IMR-90 (cell line): ENCODE results near the gene CFAP45. TPM values are rescaled to one million over a fixed set of nuclear protein-coding genes. Genes with fewer than 3 reads are reported as not detected.
A peak's percentile ranks its signal among the peaks of the same experiment; 100 is the strongest.

Experiments used
- ATAC-seq: fragments of 200-7000 bp; cut with Tn5 transposase; 2 replicates; pipeline ENCODE4 v1.9.1; 2020; ENCODE audit warnings: low read depth, mild to moderate bottlenecking, moderate library complexity
- BruUV-seq: library from RNA; stranded (reverse); fragments of 400-500 nt; replicated peaks from 2 replicates; lab custom pipeline; 2021; lab: Mats Ljungman, UMichigan
- CTCF ChIA-PET: fragments of 300-600 bp; formaldehyde crosslinking; extraction: SDS; loops from one replicate; lab custom pipeline; 2021; ENCODE audit warnings: antibody characterized with exemption; lab: Yijun Ruan, JAX
- POLR2A ChIA-PET: fragments of 300-600 bp; sonication (Branson Sonifier 250); formaldehyde crosslinking; loops from one replicate; lab custom pipeline; 2022; ENCODE audit warnings: antibody characterized with exemption; ENCODE audit not compliant: unreplicated experiment; lab: Charles Lee
- DNase-seq: peaks from one replicate; pipeline ENCODE4 v3.0.0; 2013
- H2AFZ ChIP-seq: replicated peaks from 2 replicates; pipeline ENCODE3; 2013; ENCODE audit warnings: low read length, mild to moderate bottlenecking; ENCODE audit not compliant: poor library complexity
- H2AK5ac ChIP-seq: 2 replicates; pipeline ENCODE4 v1.6.1; 2013; ENCODE audit warnings: low read depth, low read length, inconsistent platforms
- H2AK9ac ChIP-seq: replicated peaks from 2 replicates; pipeline ENCODE3; 2013; ENCODE audit warnings: mild to moderate bottlenecking, low read depth, low read length, moderate library complexity; ENCODE audit not compliant: poor library complexity
- H2BK120ac ChIP-seq: 2 replicates; pipeline ENCODE4 v1.6.1; 2013; ENCODE audit warnings: low read depth, low read length, inconsistent platforms
- H2BK15ac ChIP-seq: 3 replicates; pipeline ENCODE4 v1.6.1; 2013; ENCODE audit warnings: low read depth, low read length, inconsistent platforms
- H2BK20ac ChIP-seq: 2 replicates; pipeline ENCODE4 v1.6.1; 2013; ENCODE audit warnings: low read depth, mild to moderate bottlenecking, inconsistent platforms, low read length, moderate library complexity
- H2BK5ac ChIP-seq: 2 replicates; pipeline ENCODE4 v1.6.1; 2013; ENCODE audit warnings: mild to moderate bottlenecking, low read depth, low read length, inconsistent platforms; ENCODE audit not compliant: poor library complexity, severe bottlenecking
- H3K14ac ChIP-seq: replicated peaks from 2 replicates; pipeline ENCODE4 v1.6.1; 2013; ENCODE audit warnings: low read depth, low read length, inconsistent platforms
- H3K18ac ChIP-seq: 2 replicates; pipeline ENCODE4 v1.6.1; 2013; ENCODE audit warnings: low read depth, low read length, control low read depth
- H3K23ac ChIP-seq: 2 replicates; pipeline ENCODE4 v1.6.1; 2013; ENCODE audit warnings: low read depth, low read length, inconsistent platforms
- H3K27ac ChIP-seq: 2 replicates; pipeline ENCODE4 v1.5.1; 2013; ENCODE audit warnings: mild to moderate bottlenecking, control low read depth, low read length; ENCODE audit not compliant: insufficient read depth
- H3K27me3 ChIP-seq: 2 replicates; pipeline ENCODE4 v1.6.1; 2013; ENCODE audit warnings: low read length; ENCODE audit not compliant: control insufficient read depth, insufficient read depth
- H3K36me3 ChIP-seq: 2 replicates; pipeline ENCODE4 v1.6.1; 2013; ENCODE audit warnings: low read length, mixed read lengths; ENCODE audit not compliant: control insufficient read depth, insufficient read depth
- H3K4ac ChIP-seq: 2 replicates; pipeline ENCODE4 v1.6.1; 2013; ENCODE audit warnings: low read depth, low read length, inconsistent platforms
- H3K4me1 ChIP-seq: 2 replicates; pipeline ENCODE4 v1.6.1; 2013; ENCODE audit warnings: low read length, mixed read lengths; ENCODE audit not compliant: control insufficient read depth, insufficient read depth
- H3K4me2 ChIP-seq: 2 replicates; pipeline ENCODE4 v1.6.1; 2013; ENCODE audit warnings: low read depth, mild to moderate bottlenecking, control low read depth, low read length, moderate library complexity
- H3K4me3 ChIP-seq: 2 replicates; pipeline ENCODE4 v1.5.1; 2013; ENCODE audit warnings: low read depth, mild to moderate bottlenecking, control low read depth, low read length, moderate library complexity; ENCODE audit not compliant: insufficient read depth
- H3K56ac ChIP-seq: 2 replicates; pipeline ENCODE4 v1.6.1; 2013; ENCODE audit warnings: low read length, inconsistent platforms; ENCODE audit not compliant: insufficient read depth; ENCODE audit errors: extremely low read depth
- H3K79me1 ChIP-seq, 2 experiments: 2 replicates each; pipeline ENCODE4 v1.6.1; 2013; ENCODE audit warnings: low read length in 2 of 2, inconsistent platforms in 1 of 2, low read depth in 1 of 2
- H3K9ac ChIP-seq: 2 replicates; pipeline ENCODE4 v1.6.1; 2013; ENCODE audit warnings: low read depth, low read length, control low read depth
- H3K9me1 ChIP-seq: 2 replicates; pipeline ENCODE4 v1.6.1; 2013; ENCODE audit warnings: low read length, inconsistent platforms; ENCODE audit not compliant: insufficient read depth
- H3K9me3 ChIP-seq: 2 replicates; pipeline ENCODE4 v1.6.1; 2013; ENCODE audit warnings: low read length; ENCODE audit not compliant: control insufficient read depth, insufficient read depth
- H4K20me1 ChIP-seq: 2 replicates; pipeline ENCODE4 v1.6.1; 2013; ENCODE audit warnings: low read length, inconsistent platforms; ENCODE audit not compliant: insufficient read depth
- H4K5ac ChIP-seq: 2 replicates; pipeline ENCODE4 v1.6.1; 2013; ENCODE audit warnings: mild to moderate bottlenecking, low read depth, low read length, control low read depth
- H4K8ac ChIP-seq, 2 experiments: 2 replicates each; pipeline ENCODE4 v1.6.1; 2013; ENCODE audit warnings: low read depth in 2 of 2, low read length in 2 of 2, control low read depth in 1 of 2, inconsistent platforms in 1 of 2
- H4K91ac ChIP-seq: 2 replicates; pipeline ENCODE4 v1.6.1; 2013; ENCODE audit warnings: low read depth, low read length, inconsistent platforms; ENCODE audit not compliant: insufficient read depth
- CTCF ChIP-seq: conservative IDR thresholded peaks from 2 replicates; pipeline ENCODE4 v1.5.1; 2012; ENCODE audit warnings: mild to moderate bottlenecking, low read depth, low read length, improper control_type of control experiment
- WGBS, 2 experiments: methylation state at CpG; one replicate each; pipeline versions ENCODE4 v1.1.5 to v1.1.7; 2013; ENCODE audit warnings: missing lambda C conversion rate in 2 of 2; ENCODE audit not compliant: insufficient read length in 1 of 2; ENCODE audit errors: extremely low coverage in 2 of 2; 5-methylcytosine and 5-hydroxymethylcytosine counted together
- dilution Hi-C: fragments of 300-500 bp; cut with HindIII; formaldehyde crosslinking; loops from one replicate; pipeline ENCODE4 v1.14.3; 2018; ENCODE audit warnings: low sequenced_read_pairs; ENCODE audit not compliant: unreplicated experiment
- in situ Hi-C: fragments of 300-500 bp; cut with MboI; formaldehyde crosslinking; loops from 3 replicates; pipeline ENCODE4 v1.14.3; 2019; ENCODE audit warnings: low sequenced_read_pairs, inconsistent platforms, mixed read lengths
- intact Hi-C: fragments of 100-400 bp; cut with micrococcal nuclease; formaldehyde crosslinking; loops from 2 replicates; pipeline ENCODE4 v1.10.0; 2022
- polyA plus RNA-seq, 3 experiments: library from polyadenylated mRNA; depleted of rRNA; stranded (reverse); fragments of >200 nt; gene quantifications; 2 replicates each; pipeline ENCODE4 v1.2.3, GENCODE V29; 2012; ENCODE audit warnings: low replicate concordance in 1 of 3
- total RNA-seq: library from RNA; depleted of rRNA; stranded (reverse); fragments of >200 nt; gene quantifications from 2 replicates; pipeline ENCODE4 v1.2.3, GENCODE V29; 2012

The CFAP45 gene
- total and polyA plus RNA-seq, 2 of the 4 experiments (the other 2 are of a cell fraction): 0.51 to 0.72 TPM

DNA sequence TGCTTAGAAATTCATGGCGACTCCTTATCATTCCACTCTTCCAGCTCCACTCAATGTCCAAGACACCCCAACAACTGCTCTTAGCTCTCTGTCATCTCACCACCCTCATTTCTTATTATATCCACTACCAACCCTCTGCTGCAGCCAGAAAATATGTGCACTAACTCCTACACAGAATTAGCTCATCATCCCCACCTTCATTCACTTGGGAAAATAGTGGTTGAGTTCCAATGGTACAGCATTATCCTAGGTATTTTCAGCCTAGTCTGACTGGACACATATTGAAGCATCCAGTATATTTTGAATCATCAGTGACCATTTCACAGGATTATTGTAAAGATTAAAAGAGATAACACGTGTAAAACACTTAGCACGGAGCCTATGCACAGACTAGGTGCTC is 20.8 kb downstream of the CFAP45 start:
- Histone ChIP-seq H3K79me1 (no peaks in the 10 kb centered on the region), H3K56ac (no peak overlapping the region), H4K5ac (no peak overlapping the region), H2AK5ac (peak overlapping the region; percentile 51; the same call in 1 of the 2 replicates), H4K20me1 (no peaks in the 10 kb centered on the region), H4K91ac (no peak overlapping the region), H3K27ac (no peak overlapping the region), H2AFZ (no peak overlapping the region), H2BK120ac (no peak overlapping the region), H3K18ac (no peak overlapping the region), H4K8ac (no peak overlapping the region), H3K36me3 (no peaks in the 10 kb centered on the region), H3K9ac (no peak overlapping the region), H3K4me1 (peaks cover 15% of the 10 kb centered on the region), H3K9me1 (peaks cover 18% of the 10 kb centered on the region), H3K9me3 (no peaks in the 10 kb centered on the region), H2BK15ac (no peak overlapping the region), H3K14ac (no peak overlapping the region), H3K23ac (no peak overlapping the region), H2AK9ac (no peak overlapping the region), H2BK5ac (no peak overlapping the region), H2BK20ac (no peak overlapping the region), H3K4me2 (no peak overlapping the region), H3K4me3 (no peak overlapping the region), H3K4ac (no peak overlapping the region), H3K27me3 (no peaks in the 10 kb centered on the region)
- TF ChIP-seq CTCF: no peak
- POLR2A ChIA-PET: no interaction called here
- in situ Hi-C loops (loop anchor here (25.0 kb wide), 1 partner anchor 667 kb away; the partner anchor contains the start of gene ACKR1), dilution Hi-C loops (loop anchor here (25.0 kb wide), 1 partner anchor 92 kb away; the partner anchor contains the start of gene DUSP23), intact Hi-C loops (no loop called here)
- DNase-seq (peak; percentile 33), ATAC-seq (no peak)
- CTCF ChIA-PET: interaction anchor here (1.2 kb wide), 1 partner anchor 80 kb away, joined by 3 read pairs; no protein-coding TSS in a partner anchor
- WGBS, 2 experiments: 100% methylated on average over 1 of the region's 3 CpGs; no CpG with 5 or more reads in 1 of the 2 experiments
- BruUV-seq: no TSS peak
